Measurements from ENCODE around the gene WNT7A.
"Not testable (repeated sequence)": the region's sequence is repeated elsewhere in the genome, so short reads cannot be mapped to it uniquely, and the experiment has no call there.

The WNT7A gene

DNA sequence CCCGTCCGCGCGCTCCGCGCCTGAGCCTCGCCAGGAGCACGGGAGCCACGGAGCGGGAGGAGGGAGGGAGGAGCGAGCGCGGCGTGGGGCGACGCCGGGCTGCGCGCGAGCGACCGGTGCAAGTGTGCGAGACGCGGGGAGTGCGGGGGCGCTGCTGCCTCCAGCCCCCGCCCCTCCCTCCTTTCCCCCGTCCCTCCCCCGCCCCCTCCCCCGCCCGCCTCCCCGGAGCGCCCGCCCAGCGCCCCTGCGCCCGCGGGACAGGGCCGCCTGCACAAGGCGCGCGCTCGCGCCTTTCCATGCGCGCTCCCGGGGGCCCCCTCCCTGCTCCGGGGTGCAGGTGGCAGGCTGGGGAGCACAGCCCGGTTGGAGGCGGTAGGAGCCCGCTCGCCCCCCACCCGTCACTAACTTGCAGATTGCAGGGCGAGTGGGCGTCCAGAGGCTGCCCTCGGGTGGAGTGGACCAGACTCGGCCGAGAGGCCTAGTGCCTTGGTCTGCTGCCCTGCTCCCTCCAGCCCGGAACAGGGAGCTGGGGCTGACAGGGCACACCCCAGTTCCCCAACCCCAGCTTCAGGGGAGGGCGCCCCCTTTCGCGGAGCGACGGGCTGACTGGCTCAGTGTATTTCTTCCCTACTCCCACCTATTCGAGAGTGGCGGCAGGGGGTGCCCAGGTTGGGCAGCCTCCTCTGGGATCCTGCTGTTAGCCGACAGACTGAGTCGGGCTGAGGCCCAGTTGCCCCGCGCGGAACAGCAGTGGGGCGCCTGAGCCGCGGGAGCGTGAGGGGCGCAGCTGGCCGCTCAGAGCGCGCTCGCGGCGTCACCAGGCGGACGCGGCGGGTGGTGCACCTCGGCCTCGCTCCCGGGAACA lies at the start of gene WNT7A:
Gene WNT7A, minus strand, starts transcription at position 126 of the 865 bp plus-strand sequence. CDS start 255 bp downstream, outside the sequence.
- DNase-seq: no peak

DNA sequence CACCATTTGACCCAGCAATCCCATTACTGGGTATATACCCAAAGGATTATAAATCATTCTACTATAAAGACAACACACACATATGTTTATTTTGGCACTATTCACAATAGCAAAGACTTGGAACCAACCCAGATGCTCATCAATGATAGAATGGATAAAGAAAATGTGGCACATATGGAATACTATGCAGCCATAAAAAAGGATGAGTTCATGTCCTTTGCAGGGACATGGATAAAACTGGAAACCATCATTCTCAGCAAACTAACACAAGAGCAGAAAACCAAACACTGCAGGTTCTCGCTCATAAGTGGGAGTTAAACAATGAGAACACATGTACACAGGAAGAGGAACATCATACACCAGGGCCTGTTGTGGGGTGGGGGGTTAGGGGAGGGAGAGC lies 48.9 kb upstream of the WNT7A start:
- DNase-seq: not testable (repeated sequence)

DNA sequence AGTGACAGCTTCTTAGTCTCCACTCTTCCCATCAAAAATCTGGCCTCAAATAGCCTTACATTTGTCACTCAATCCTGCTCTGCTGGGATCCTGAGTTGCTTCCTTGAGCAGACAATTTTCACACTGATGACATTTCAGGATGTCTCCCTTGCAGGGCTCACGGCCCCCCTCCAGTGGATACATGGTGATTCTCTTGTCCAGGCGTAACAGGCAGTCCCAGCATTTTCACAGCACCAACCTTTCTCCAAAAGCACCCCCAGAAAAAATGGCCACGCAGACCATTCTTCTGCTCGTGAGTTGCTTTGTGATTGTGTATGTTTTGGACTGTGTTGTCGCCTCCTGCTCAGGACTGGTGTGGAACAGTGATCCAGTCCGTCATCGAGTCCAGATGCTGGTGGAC lies 47.4 kb upstream of the WNT7A start:
- DNase-seq: no peak

DNA sequence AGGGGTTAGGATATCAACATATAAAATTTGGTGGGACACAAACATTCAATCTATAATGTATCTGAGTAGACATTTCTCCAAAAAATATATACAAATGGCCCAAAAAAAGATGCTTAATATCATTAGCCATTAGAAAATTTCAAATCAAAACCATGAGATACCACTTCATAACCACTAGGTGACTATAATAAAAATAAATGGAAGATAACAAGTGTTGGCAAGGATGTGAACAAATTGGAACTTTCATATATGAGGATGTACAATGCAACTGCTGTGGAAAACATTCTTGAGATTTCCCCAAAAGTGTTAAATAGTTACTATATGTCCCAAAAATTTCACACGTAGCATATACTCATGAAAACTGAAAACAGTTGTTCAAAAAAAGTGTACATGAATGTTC lies 36.5 kb upstream of the WNT7A start:
- DNase-seq: no peak

DNA sequence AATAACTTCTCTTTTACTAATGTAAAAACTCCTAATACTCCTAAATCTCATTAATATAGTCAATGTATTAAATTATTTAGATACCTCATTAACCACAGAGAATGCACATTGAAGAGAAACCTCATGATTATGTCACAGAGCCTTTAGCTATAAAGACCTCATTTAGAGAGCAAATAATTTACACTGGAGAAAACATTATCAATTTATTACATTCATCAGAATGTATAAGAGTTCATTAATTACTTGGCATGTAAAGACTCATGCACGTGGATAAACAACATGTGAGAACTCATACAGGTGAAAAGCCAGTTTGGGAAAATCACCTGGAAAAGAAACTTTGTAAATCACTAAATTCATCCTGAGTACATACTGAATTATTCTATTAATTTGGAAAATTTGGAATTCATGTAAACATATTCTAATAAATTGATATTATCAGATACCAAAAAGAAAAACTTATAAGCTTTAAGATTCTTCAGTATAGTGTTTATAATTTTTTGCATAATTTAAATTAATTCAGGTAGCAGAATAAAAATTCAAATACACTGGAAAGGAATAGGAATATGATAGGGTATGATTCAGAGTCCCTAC lies 22.9 kb upstream of the WNT7A start:
- no peak for DNase-seq

DNA sequence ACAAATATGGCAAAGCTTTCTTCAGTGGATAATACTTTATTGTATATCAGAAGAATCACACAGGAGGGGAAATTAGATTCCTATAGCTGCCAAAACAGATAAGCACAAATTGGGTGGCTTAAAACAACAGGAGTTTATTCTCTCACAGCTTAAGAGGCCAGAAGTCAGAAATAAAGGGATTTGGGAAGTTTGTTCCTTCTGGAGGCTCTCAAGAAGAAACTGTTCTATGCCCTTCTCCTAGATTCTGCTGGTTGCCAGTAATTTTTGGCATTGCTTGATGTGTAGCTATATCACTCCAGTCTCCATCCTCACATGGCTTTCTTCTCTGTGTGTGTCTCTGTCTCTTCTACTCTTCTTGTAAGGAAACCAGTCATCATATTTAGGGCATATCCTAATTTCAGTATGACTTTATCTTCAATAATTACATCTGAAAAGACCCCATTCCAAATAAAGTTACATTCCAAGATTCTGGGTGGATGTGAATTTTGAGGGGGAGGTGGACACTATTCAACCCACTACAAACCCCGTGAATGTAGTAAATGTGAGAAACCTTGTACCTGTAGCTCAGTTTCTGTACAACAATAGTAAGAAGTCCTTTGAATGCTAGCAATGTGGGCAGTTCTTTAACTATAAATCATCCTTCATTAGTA lies 22.2 kb upstream of the WNT7A start:
- DNase-seq: no peak

DNA sequence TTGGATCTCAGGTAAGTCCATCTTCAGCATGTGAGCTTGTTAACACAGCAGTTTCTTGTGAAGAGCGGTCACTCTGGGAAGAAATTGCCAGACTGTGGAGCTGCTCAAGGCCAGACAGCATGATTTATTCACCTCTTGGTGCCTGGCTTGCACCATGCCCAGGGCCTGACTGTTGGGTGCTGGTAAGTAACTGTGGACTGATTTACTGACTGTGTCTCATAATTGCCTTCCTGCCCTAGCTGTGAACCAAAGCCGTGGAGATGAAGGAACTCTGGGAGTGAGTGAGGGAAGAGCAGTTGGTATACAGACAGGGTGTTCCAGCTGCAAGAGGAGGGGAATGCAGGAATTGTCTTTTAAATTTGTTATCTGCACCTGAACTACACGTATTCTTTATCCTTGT lies 18.5 kb upstream of the WNT7A start:
- no peak for DNase-seq

DNA sequence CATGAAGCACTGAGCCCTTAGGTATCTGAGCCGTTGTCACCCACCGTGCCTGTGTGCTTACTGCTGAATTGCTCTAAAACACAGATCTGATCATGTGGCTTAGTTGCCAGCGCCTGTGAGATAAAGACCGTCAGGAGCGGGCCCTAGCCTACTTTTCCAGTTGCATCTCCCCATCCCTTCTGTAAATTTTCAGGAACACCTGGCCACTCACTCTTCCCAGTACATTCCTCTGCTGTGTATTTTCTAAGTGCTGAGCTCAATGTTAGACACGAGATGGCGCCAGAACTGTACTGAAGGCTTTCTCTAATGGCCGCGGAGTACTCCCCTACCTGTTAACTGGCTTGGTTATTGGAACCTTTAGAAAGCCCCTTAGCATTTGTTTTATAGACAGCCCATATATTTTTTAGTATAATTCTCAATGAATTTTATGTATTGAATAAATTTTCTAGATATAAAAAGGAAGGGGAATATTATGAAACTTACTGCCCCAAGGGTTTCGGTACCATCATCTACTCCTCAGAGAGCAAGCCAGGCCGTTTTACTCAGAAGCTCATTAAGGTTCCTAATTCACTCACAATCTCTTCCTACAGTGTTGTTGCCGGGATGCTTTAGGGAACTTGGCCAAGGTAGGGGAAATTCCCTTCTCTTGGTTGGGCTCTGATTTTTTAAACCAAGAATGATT lies 16.7 kb upstream of the WNT7A start:
- peak; percentile 64 for DNase-seq

DNA sequence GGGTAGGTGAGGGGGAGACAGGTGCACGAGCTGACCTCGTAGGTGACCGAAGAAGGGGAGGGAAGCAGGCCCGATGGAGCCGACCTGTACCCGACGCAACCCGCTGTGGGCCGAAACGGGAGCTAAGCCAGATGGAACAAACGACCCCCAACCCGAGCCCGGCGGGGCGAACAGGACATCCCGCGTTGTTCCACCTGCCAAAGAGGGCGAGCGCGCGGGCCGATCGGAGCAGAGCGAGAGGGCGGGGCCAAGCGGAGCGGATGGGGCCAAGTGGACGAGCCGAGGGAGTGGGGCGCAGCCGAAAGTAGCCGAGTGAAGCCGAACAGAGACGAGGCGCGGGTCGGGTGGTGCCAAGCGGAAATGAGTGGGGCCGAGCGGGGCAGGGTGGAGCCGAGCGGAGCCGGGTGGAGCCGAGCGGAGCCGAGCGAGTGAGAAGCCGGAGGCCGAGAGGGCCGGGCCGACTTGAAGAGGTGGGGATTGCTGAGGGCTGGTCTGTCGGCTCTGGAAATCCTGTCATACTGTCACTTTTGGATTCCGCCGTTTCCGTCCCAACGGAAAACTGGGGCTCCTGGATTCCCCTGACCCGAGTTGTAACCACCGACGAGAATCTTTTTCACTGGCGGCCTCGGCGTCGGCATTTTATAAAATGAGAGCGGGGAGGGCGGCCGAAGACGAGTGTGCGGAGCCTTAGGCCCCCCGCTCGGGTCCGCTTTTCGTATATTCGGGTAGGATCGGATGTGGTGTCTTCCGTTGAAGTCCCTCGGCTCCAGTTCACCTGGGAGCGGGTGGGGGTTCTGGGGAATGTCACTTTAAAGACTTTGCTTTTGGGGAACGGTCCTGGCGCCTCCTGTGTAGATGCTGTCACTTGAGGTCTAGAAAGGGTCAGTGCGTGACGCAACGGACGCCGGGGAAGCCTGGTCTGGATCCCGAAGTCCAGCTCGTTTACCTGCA lies 15.6 kb upstream of the WNT7A start:
- peak; percentile 9 for DNase-seq

DNA sequence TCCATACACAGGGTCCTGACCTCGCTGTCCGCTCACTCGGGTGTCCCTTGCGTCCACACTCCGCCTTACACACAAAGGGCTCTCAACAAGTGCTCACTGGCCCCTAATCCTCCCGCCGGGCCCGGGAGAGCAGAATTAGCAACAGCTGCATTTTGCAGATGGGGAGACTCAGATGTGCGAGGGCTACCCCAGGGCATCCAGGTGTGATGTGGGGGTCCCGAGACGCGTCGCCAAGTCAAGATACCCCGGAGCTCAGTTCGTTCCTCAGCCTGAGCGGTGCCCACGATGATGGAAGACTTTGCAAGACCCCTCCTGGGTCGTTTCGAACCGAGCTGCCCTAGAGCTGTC lies 14.9 kb upstream of the WNT7A start:
- DNase-seq: no peak

DNA sequence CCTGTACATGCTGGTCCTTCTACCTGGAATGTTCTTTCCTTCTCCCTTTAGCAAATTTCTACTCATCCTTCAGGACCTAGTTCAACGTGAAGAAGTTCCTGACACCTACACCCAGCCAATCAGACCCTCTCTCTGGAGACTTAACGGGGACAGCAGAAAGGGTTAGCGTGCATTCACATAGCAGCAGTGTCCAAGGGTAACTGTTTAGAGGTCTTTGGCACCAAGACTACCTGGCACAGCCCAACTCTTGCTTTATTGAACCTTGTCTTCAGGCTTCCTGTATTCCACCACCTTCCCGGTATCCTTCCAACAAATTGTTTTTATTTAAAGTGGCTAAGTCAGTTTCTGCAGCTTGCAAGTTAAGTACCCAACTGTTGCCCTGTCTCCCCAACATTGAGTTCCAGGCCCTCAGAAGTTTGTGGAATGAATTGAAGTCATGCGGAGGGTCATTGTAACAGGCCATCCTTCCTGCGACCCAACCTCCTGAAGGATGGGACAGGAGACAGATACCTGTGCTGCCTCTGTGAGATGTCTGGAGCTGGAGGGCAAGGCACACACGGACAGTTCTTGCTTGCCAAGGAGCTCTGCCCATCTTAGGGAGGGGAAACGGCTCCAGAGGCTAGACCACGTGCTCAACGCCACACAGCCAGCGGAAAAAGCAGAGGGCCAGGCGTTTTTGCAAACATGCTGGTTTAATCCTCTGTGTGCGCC lies 14.4 kb upstream of the WNT7A start:
- no peak for DNase-seq

DNA sequence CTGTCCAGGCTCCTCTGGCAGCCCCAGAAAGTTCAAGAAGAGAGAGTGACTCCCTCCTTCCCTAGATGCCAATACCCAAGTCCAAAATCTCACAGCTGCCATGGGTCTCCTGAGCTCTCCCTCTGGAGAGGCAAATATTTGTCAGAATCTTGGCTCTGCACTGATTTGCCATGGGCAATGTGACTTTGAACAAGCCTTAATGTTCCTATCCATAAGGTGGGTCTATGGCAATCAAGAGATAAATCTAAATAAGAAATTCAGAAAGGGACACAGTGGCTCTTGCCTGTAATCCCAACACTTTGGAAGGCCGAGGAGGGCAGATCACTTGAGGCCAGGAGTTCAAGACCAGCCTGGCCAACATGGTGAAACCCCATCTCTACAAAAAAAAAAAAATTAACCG lies 12.4 kb upstream of the WNT7A start:
- DNase-seq: no peak

DNA sequence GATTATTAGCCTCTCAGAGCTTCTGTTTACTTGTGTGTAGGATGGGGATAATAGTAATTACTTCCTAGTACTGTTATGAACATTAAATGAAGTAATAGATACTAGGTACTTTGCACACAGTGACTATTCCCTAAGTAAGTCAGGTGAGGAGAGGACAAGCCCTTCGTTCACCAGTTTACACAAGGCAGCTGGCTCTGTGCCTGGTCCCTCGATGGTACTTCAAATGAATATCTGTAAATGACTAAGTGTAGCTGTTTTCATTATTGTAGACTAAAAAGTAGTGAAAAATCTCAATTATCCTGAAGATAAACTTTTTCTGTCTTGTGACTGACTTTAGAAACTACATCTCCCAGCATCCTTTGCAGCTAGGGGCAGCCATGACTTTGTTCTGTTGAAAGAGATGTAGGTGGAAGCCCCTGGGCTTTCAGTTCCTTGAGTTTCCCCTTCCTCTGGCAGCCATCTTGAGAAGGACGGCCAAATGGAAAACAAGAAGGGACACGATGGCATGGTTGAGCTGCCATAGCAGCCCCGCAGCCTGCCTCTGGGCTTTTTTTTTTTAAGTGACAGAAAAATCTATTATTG lies 11.7 kb upstream of the WNT7A start:
- DNase-seq: no peak

DNA sequence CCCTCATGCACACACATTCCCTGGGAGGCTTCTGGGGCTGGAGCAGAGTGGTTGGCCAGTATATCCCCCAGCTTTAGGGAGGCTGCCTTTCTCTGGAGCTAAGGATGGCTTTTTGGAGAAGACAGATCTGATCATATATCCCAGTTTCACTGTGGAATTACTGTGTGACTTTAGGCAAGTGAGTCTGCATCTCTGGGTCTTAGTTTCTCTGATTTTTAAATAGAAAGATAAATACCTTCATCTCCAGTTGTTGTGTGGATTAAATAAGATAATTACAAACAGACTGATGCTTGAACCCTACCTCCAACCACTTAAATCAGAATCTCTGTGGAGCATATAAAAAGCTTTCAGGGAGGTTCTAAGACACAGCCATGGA lies 11.1 kb upstream of the WNT7A start:
- peak; percentile 4 for DNase-seq

DNA sequence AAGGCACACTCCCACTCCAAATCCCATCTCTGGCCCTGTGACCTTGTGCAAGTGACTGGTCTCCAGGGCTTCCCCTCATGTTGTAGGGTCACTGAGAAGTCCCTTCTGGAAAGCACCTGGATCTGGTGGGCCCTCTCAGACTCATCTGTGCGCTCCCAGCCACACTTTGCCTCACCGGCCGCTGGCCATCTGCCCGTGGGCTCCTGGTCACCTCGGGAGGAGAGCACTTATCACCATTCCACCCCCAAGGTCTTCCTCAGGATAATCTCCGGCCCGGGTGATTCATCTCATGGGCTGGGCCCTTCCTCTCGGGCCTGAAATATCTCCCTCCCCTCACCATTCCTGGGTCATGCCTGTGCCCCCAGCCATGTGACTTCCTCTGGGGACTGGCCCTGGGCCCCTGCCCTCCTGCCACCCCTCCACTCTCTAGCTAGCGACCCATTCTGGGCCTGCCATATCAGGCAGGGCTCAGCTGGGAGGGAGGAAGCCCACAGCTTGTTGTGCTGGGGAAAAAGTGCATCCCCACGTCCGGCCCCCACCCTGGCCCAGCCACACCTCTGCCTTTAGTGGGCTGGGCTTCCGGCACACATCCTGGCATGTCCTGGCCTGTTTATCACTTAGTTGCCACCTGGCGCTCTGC lies 10.6 kb upstream of the WNT7A start:
- no peak for DNase-seq

DNA sequence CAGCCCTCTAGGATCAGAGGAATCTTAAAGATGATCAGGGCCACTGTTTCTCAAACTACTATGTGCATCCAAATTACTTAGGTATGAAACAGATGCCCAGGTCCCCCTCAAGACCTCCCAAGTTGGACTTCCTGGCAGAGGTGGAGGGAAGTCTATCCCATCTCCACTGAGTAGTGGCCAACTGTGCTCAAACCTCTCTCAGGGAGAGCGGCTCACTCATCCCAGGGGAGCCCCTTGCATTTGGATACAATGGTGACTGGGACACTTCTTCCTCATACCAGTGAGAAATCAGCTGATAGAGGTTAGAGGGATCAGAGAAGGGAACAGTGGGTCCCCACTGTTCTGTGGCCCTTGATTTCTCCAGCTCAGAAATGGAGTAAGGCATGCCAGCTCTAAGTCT lies 8.7 kb upstream of the WNT7A start:
- no peak for DNase-seq

DNA sequence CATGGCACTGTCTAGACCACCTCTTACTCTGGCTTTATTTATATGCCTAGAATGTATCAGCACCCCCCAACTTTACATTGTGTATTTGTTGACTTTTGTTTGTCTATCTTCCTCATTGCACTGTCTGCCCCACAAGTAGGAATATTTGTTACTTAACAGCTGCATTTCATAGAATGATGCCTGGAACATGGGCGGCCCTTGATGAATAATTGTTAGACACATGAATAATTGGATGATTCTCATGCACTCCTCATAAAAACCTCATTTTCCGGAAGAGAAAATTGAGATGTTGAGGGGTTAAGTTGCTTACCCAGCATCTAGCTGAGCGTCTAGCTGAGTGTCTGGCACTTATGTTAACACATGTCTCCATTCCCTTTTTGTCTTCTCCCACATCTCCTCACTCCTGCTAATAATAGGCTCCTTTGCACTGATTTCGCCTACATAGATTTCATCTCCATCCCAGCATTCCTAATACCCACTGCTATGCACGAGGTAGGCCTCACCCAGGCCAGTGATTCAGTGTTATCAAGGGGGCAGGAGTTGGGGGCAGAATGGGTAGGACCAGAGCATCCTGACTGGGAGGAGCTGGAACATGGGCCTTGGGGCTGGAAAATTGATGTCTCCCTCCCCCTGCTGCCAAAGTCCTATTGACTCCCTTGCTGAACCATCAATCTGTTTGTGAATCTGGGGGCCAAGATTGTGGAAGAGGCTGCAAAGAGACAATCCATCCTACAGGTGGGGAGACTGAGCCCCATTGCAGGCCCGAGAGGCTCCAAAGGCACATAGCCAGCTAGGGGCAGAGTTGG lies 7.8 kb upstream of the WNT7A start:
- DNase-seq: no peak

DNA sequence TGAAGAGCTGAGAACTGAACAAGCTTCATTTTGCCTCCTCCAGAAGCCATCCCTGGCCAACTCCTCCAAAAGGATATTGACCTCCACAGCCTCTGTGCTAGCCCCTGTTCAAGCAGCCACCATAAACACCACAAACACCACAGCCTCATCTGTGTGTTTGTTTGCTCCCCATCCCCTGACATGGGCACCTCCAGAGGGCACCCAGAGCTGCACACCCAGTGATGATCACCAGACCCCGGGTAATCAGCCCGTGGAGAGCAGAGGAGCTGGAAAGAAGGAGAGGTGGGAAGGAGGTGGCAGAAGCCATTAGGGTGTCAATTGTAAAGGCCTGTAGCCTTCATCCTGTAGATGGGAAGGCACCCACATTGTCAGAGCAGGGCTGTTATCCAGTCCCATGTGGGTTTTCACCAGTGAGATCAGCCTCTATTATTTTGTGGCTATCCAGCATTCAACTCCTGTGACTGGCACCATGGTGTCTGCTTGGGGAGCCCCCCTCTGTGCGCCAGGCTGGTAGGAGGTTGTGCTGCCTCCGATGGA lies 6.8 kb upstream of the WNT7A start:
- DNase-seq: no peak

DNA sequence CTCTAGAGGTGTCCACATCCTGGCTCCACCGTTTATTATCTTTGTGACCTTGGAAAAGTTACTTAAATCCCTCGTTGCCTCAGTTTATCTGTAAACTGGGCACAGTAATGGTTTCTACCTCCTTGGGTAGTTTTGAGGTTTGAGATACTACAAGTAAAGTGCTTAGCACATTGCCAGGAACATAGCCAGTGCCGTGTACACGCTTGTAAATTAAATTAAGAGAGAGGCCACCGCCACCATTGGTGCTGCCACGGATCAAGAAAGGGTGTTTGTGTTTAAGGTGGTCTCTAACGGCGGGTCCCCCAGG lies 5.8 kb upstream of the WNT7A start:
- no peak for DNase-seq

Measured in NCI-H510A treated with DMSO at 0.1 percent for 48 hours (cell line).